Large intestine (tissue), 3 donors: ENCODE results near the gene CUEDC1. TPM values are rescaled to one million over a fixed set of nuclear protein-coding genes. Genes with fewer than 3 reads are reported as not detected.

Experiments used
- DNase-seq, 2 donors: peaks; one replicate each; pipeline versions ENCODE4 v3.0.0 to v3.0.0-alpha.2; 2013
- H3K27ac ChIP-seq: one replicate; pipeline ENCODE4 v1.5.1; 2013; ENCODE audit warnings: low read length
- H3K27me3 ChIP-seq: 2 replicates; pipeline ENCODE4 v1.6.1; 2013; ENCODE audit warnings: low read length; ENCODE audit not compliant: control insufficient read depth, insufficient read depth
- H3K36me3 ChIP-seq: 2 replicates; pipeline ENCODE4 v1.6.1; 2013; ENCODE audit warnings: low read length; ENCODE audit not compliant: control insufficient read depth, insufficient read depth
- H3K4me1 ChIP-seq: one replicate; pipeline ENCODE4 v1.6.1; 2013; ENCODE audit warnings: low read length; ENCODE audit not compliant: control insufficient read depth, insufficient read depth
- H3K4me3 ChIP-seq: one replicate; pipeline ENCODE4 v1.5.1; 2013; ENCODE audit warnings: low read length
- H3K9me3 ChIP-seq: one replicate; pipeline ENCODE4 v1.6.1; 2013; ENCODE audit warnings: mild to moderate bottlenecking, low read depth, low read length, moderate library complexity; ENCODE audit not compliant: control insufficient read depth
- WGBS: methylation state at CpG from one replicate; pipeline ENCODE4 v1.1.5; 2013; ENCODE audit warnings: low lambda C conversion rate; ENCODE audit not compliant: insufficient coverage; 5-methylcytosine and 5-hydroxymethylcytosine counted together
- polyA plus RNA-seq: library from polyadenylated mRNA; unstranded; fragments of 120-200 nt; gene quantifications from one replicate; pipeline ENCODE4 v1.2.1, GENCODE V29; 2013

CUEDC1 gene
- polyA plus RNA-seq, 1 donor, result 17.1 TPM

DNA sequence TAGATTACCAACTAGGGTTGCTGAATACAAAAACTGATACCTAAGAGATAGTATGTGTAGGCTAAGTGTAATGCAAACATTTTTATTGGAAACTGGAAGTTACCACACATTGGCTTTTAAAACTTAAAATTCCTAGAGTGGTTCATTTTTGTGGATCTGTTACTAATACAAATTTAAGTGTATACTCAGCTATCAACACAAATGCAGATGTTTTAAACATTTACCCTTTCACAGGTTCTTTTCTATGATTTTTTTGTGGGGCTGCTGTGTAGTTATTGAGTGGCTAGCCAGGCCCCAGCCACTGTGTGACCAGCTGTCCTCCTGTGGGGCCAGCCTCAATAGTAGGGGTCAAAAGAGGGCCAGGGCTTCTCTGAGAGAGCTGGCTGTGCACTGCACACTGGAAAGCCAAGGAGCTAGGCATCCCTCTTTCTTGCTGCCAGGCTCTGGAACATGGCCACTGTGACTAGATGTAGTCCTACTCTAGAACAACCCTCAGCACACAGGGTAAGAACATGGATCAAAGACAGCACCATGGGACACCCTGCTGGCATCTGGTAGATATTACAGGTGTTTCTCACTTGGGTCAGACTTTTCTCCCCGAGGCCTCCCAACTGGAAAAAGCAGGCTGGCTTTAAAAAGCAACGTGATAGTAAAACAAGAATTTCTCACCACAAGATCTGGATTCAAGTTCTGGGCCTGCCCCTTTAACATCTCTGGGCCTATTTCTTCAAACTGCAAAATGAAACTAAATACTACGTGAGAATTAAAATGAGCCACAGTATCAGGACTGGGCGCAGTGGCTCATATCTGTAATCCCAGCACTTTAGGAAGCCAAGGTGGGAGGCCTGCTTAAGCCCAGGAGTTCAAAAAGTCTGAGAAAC lies 40.1 kb upstream of the CUEDC1 start:
- no peaks in the 10 kb centered on the region for H3K27me3 ChIP-seq
- H3K9me3 ChIP-seq, result no peaks in the 10 kb centered on the region
- H3K4me1 ChIP-seq, result peaks cover 6% of the 10 kb centered on the region
- no peak overlapping the region for H3K4me3 ChIP-seq
- no peak overlapping the region for H3K27ac ChIP-seq
- peak; percentile 72 to 76 for DNase-seq
- H3K36me3 ChIP-seq, result peaks cover 2% of the 10 kb centered on the region
- 80% methylated on average over 2 of the region's 4 CpGs for WGBS

DNA sequence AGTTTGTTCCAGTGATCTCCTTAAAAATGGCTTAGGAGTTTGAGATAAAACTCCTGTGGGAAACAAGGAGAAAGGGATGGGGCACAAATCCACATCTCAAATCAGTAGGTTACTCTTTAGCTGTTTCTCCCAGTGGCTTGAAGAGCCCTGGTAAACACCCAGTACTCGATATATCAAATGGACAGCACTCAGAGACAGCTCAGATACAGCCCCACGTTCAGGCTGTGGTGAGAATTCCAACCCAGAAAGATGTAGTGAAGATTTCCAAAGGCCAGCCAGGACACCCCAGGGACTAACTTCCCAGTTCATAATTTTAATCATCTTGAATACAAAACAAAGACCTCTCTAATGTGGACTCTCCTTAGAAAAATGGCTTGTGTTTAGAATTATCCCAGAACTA lies 39.2 kb upstream of the CUEDC1 start:
- Histone ChIP-seq H3K27ac (no peak overlapping the region), H3K4me1 (peaks cover 6% of the 10 kb centered on the region), H3K9me3 (no peaks in the 10 kb centered on the region), H3K27me3 (no peaks in the 10 kb centered on the region), H3K4me3 (no peak overlapping the region), H3K36me3 (peaks cover 2% of the 10 kb centered on the region)
- WGBS, result 20% methylated on average over 1 of the region's 2 CpGs
- no peak for DNase-seq

DNA sequence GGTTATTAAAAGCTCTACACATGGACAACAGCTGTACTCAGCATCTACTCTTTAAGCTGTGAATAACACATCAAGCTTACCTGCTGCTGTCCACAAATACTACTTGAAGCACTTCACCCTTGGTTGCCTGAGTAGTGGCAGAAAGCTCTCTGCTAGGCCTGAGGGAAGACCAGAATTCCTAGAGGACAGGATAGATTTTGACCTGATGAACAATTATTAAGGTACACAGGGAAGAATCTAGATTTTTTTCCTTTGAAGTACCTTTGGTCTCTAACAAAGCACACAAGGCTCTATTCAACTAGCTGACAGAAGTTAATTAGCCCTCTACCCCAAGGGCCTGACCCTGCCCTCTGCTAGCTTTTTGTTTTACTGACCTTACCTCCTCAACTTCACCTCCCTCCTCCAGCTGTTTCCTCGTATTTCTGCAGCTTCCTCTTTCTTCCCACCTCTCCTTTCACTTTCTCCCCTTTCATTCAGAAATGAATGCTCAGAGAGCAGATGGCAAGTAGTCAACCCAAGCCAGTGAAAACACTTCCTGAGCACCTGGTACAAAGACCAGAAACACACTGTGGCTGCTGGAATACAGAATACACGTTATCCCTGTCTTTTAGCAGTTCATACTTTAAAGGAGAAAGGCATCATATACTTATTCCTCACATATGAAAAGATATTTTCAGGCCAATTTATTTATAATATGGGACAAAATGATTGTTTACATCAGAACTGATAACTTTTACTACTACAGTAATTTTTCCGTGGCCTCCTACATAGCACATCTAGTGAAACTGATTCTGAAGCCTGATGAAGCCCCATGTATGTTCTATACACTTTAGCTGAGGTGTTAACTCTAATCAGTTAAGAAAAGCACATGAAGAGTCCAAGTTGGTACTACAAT lies 38.5 kb upstream of the CUEDC1 start:
- Histone ChIP-seq H3K27me3 (no peaks in the 10 kb centered on the region), H3K4me1 (peaks cover 6% of the 10 kb centered on the region), H3K36me3 (peaks cover 2% of the 10 kb centered on the region), H3K9me3 (no peaks in the 10 kb centered on the region), H3K4me3 (no peak overlapping the region), H3K27ac (no peak overlapping the region)
- peak in 1 of 2 donors; percentile 62 for DNase-seq
- WGBS, result 20% methylated on average over 1 of the region's 3 CpGs

DNA sequence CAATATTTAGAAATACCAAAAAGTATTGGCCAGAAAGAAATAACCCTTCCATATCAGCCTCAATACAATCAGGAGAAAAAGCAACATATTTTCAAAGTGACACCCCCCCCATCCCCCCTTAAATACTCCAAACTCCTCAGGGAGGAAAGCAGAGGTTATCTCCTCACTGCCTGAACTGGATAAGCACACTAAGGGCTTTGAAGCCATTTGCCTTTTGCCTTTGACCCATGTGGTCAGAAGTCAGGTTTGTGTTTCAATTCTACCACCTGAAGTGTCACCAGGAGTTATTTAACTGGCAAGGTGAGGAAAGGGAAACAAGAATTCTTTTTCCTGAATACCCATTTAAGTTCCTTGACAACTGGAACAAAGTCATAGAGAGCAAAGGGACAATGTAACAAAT lies 36.3 kb upstream of the CUEDC1 start:
- no peaks in the 10 kb centered on the region for H3K36me3 ChIP-seq
- DNase-seq, result no peak
- H3K9me3 ChIP-seq, result no peaks in the 10 kb centered on the region
- H3K4me3 ChIP-seq, result no peak overlapping the region
- peaks cover 6% of the 10 kb centered on the region for H3K4me1 ChIP-seq
- H3K27ac ChIP-seq, result no peak overlapping the region
- H3K27me3 ChIP-seq, result no peaks in the 10 kb centered on the region

DNA sequence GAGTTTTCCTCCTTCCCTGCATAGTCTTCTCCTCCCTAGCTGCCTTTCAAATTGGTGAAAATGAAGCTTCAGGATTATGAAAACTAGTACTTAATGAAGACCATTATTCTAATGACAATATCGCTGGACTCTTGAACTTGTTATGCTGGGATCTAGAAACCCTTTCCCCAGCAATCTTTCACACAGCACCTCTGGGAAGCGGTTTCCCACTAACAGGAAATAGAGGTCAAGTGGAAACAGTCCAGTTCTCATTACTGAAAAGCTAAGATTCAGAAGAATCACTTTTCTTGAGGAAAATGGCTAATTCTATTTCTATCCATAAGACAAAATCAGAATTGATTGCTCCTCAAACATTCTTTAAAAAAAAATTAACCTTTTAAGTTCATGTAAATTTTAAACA lies 34.8 kb upstream of the CUEDC1 start:
- Histone ChIP-seq H3K4me1 (peaks cover 13% of the 10 kb centered on the region), H3K27ac (no peak overlapping the region), H3K36me3 (no peaks in the 10 kb centered on the region), H3K9me3 (no peaks in the 10 kb centered on the region), H3K27me3 (no peaks in the 10 kb centered on the region), H3K4me3 (no peak overlapping the region)
- DNase-seq, result no peak
- WGBS, result no CpG with 5 or more reads among the region's 2 CpGs

DNA sequence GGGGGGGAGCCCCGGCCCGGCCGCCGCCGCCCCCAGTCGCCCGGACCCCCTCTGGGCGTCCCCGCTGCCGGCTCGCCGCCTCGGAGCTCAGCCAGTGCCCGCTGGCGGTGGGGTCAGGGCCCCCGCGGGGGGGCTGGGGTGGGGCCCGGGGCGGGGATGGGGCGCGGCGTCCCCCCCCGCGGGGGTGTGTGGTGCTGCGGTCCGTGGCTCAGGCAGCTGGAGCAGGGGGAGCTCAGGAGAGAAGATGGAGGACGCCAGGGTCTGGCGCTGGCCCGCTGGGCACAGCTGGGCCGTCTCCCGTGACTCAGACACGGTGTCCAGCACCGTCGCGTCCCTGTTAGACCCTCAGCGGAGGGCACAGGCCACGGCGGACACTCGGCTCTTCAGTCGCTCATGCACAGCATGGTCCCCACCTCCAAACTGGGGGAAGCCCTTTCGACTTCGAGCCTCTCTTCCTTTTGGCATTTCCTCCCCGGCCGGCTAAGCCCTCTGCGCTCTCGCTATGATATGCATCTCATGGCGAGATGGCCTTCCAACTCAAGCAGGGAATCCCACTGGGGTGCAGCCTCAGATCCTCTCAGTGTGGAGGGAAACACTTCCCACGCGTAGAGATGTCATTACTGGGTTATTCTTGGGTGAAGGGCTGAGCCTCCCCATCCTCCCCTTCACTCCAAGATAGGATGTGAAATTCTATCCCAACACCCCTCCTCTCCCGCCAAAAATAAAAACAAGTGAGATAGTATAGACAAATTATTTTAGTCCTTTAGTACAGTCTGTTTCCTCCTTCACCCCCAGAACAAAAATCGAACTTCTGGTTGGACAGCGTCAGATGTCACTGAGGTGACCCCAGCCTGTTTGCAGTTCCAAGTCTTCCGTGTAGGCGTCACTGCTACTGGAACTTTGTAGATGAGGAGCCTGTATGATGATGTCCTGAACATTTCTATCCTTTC lies 33.4 kb upstream of the CUEDC1 start:
- Histone ChIP-seq H3K27me3 (no peaks in the 10 kb centered on the region), H3K4me1 (peaks cover 14% of the 10 kb centered on the region), H3K4me3 (peak overlapping the region; percentile 80), H3K9me3 (no peaks in the 10 kb centered on the region), H3K27ac (peak overlapping the region; percentile 64), H3K36me3 (no peaks in the 10 kb centered on the region)
- DNase-seq, result peak; percentile 66 to 82
- 0% methylated on average over 1 of the region's 54 CpGs for WGBS

DNA sequence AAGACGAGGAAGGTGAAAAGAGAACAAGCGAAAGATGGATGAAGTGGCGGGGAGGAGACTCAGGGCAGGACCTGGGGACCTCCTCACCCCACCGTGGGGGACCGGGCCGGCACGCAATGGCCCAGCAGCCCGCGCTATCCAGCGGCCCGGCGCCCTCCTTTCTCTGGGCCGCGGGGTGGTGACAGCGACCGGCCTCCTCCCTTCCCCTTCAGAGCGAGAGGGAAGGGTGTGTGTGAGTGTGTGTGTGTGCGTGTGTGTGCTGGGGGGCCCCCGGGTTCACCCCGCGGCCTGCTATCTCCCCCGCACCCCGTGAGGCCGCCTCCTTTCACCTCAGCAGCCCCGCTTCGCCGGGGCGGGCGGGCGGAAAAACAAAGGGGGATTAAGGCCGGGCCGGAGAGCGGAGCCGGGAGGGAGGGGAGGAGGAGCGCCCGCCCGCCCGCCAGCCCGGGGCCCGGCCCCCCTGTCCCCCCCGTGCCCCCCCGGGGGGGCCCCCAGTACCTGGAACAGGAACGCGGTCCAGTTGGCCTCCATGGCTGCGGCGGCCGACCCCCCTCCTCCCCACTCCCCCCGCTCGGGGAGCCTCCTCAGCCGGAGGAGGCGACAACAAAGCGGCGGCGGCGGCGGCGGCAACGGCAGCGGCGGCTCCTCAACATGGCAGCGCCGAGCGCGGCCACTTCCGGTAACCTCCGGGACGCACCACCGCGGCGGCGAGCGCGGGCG lies 32.5 kb upstream of the CUEDC1 start, which contains the start of gene VEZF1:
Gene VEZF1 (minus strand): TSS at position 674 of the 720 bp plus-strand sequence. CDS start 143 bp downstream, at position 531.
- Histone ChIP-seq H3K9me3 (no peaks in the 10 kb centered on the region), H3K4me3 (peak within 1 kb of the TSS; percentile 80), H3K27ac (peak within 1 kb of the TSS; percentile 86), H3K27me3 (no peaks in the 10 kb centered on the region), H3K4me1 (peaks cover 10% of the 10 kb centered on the region), H3K36me3 (peaks cover 4% of the 10 kb centered on the region)
- peak; percentile 65 to 86 for DNase-seq
- no CpG with 5 or more reads among the region's 74 CpGs for WGBS

DNA sequence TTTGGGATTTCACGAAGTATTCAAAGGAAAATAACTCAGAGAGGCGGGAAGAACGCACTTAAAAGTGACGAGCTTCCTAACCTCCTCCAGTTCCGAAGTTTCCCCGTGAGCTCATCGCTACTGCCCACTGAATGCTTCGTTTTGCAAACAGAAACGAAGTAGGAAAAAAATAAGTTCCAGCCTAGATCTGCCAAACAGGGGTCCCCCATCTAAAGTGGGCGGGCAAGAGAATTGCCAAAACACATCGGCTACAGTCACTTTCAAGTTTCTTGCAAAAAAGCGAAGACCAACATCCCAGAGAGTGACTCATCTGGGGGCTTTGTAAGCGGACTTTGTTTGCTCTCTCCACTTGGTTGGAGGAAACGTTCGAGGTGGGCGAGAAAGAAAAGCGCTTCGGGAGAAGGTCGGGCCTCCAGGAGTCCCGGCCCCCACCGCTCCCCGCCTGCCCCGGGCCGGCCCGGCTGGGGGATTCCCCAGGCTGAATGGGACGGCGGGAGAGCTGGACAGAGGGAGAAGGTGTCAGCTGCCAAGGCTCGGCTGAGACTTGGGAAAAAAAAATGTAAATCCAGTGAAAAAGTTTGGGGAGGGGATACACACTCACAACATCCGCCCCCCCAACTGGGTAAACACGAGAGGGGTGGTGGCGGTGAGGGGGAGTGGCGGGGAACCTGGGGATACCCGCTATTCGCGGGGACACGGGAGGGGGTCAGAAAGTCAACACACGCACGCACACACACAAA lies 31.8 kb upstream of the CUEDC1 start:
- H3K27ac ChIP-seq, result peak overlapping the region; percentile 86
- H3K4me1 ChIP-seq, result peaks cover 10% of the 10 kb centered on the region
- peak; percentile 52 to 73 for DNase-seq
- no CpG with 5 or more reads among the region's 38 CpGs for WGBS
- no peaks in the 10 kb centered on the region for H3K9me3 ChIP-seq
- H3K4me3 ChIP-seq, result peak overlapping the region; percentile 80
- H3K36me3 ChIP-seq, result peaks cover 10% of the 10 kb centered on the region
- H3K27me3 ChIP-seq, result no peaks in the 10 kb centered on the region

DNA sequence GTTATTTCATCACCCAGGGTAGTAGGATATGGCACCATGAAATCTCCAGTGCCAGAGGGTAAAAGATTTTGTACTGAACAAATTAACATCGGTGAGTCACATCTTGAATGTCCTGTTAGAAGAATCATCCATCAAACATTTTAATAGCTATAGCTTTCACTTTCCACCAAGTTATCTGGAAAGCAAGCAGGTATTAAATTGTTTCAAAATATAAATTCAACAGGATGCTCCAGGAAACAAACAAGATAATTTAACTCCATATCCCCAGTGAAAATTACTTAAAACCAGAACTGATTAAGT lies 30.4 kb upstream of the CUEDC1 start:
- no peak for DNase-seq
- no peak overlapping the region for H3K4me3 ChIP-seq
- peaks cover 10% of the 10 kb centered on the region for H3K4me1 ChIP-seq
- WGBS, result no CpG with 5 or more reads among the region's 1 CpG
- H3K27ac ChIP-seq, result no peak overlapping the region
- no peaks in the 10 kb centered on the region for H3K27me3 ChIP-seq
- no peaks in the 10 kb centered on the region for H3K9me3 ChIP-seq
- H3K36me3 ChIP-seq, result peaks cover 19% of the 10 kb centered on the region
